H1 (cell line): ENCODE data around the gene OLFM1. TPM values are rescaled to one million over a fixed set of nuclear protein-coding genes. Genes with fewer than 3 reads are reported as not detected.

Experiments used
- CTCF ChIA-PET: fragments of 300-600 bp; sonication (Branson Sonifier 250); formaldehyde crosslinking; loops from one replicate; lab custom pipeline; 2021; ENCODE audit not compliant: partially characterized antibody; lab: Charles Lee
- POLR2A ChIA-PET: fragments of 300-600 bp; sonication (Branson Sonifier 250); formaldehyde crosslinking; loops from one replicate; lab custom pipeline; 2021; ENCODE audit warnings: inconsistent platforms; ENCODE audit not compliant: partially characterized antibody; lab: Charles Lee
- DNase-seq, 2 experiments: peaks; one replicate each; pipeline versions ENCODE4 v3.0.0 to v3.0.0-alpha.2; 2010 to 2022; ENCODE audit warnings: low spot score in 2 of 2, low read depth in 1 of 2, mixed read lengths in 1 of 2
- FAIRE-seq: peaks from 2 replicates; lab custom pipeline; 2011; peaks lifted over from hg19 to GRCh38; lab: Jason Lieb, UNC
- H2AFZ ChIP-seq: 2 replicates; pipeline ENCODE4 v1.8.1; 2012; ENCODE audit warnings: low read length, inconsistent platforms
- H2AK5ac ChIP-seq: 2 replicates; pipeline ENCODE4 v1.6.1; 2013; ENCODE audit warnings: low read depth, low read length
- H2BK120ac ChIP-seq: replicated peaks from 2 replicates; pipeline ENCODE3; 2013; ENCODE audit warnings: low read depth, low read length, inconsistent platforms
- H2BK12ac ChIP-seq: 2 replicates; pipeline ENCODE4 v1.6.1; 2013; ENCODE audit warnings: low read depth, low read length
- H2BK15ac ChIP-seq: 2 replicates; pipeline ENCODE4 v1.6.1; 2013; ENCODE audit warnings: low read length
- H2BK20ac ChIP-seq: 2 replicates; pipeline ENCODE4 v1.6.1; 2013; ENCODE audit warnings: low read length
- H2BK5ac ChIP-seq: 2 replicates; pipeline ENCODE4 v1.6.1; 2013; ENCODE audit warnings: low read depth, low read length
- H3K14ac ChIP-seq: 2 replicates; pipeline ENCODE4 v1.6.1; 2013; ENCODE audit warnings: inconsistent platforms; ENCODE audit not compliant: insufficient read length
- H3K18ac ChIP-seq: 2 replicates; pipeline ENCODE4 v1.6.1; 2013; ENCODE audit warnings: low read length; ENCODE audit errors: extremely low read depth
- H3K23ac ChIP-seq: 2 replicates; pipeline ENCODE4 v1.6.1; 2013; ENCODE audit warnings: inconsistent platforms; ENCODE audit not compliant: insufficient read length
- H3K23me2 ChIP-seq: 2 replicates; pipeline ENCODE4 v1.6.1; 2013; ENCODE audit warnings: low read depth, low read length
- H3K27ac ChIP-seq: 2 replicates; pipeline ENCODE4 v1.6.1; 2011; ENCODE audit warnings: low read depth, low read length, inconsistent platforms
- H3K27me3 ChIP-seq, 4 experiments: replicated peaks in 1 of 4; 1 replicate in 1 of 4; 2 replicates in 3 of 4; pipeline versions ENCODE4 v1.6.1 to v1.8.1; 2011 to 2013; ENCODE audit warnings: low read length in 3 of 4, mild to moderate bottlenecking in 3 of 4, inconsistent platforms in 2 of 4, mixed read lengths in 2 of 4, moderate library complexity in 1 of 4; ENCODE audit not compliant: control insufficient read depth in 3 of 4, insufficient read depth in 3 of 4; ENCODE audit errors: extremely low read depth in 1 of 4
- H3K36me3 ChIP-seq, 4 experiments: 2 replicates each; pipeline versions ENCODE4 v1.6.1 to v1.8.1; 2011 to 2013; ENCODE audit warnings: mild to moderate bottlenecking in 4 of 4, low read length in 3 of 4, moderate library complexity in 2 of 4, control low read depth in 1 of 4, inconsistent platforms in 1 of 4; ENCODE audit not compliant: insufficient read depth in 4 of 4, control insufficient read depth in 2 of 4
- H3K4ac ChIP-seq: replicated peaks from 2 replicates; pipeline ENCODE3; 2013; ENCODE audit warnings: low read length, low read depth, mixed read lengths, inconsistent platforms; ENCODE audit not compliant: insufficient read length
- H3K4me1 ChIP-seq, 4 experiments: replicated peaks in 1 of 4; 1 replicate in 1 of 4; 2 replicates in 3 of 4; pipeline versions ENCODE4 v1.6.1 to v1.8.1; 2011 to 2013; ENCODE audit warnings: low read length in 3 of 4, inconsistent platforms in 2 of 4, mixed read lengths in 1 of 4; ENCODE audit not compliant: insufficient read depth in 4 of 4, control insufficient read depth in 3 of 4
- H3K4me2 ChIP-seq, 2 experiments: 2 replicates each; pipeline versions ENCODE4 v1.6.1 to v1.8.1; 2011 to 2013; ENCODE audit warnings: low read depth in 2 of 2, low read length in 2 of 2, control low read depth in 1 of 2, inconsistent platforms in 1 of 2, mild to moderate bottlenecking in 1 of 2; ENCODE audit not compliant: insufficient read depth in 1 of 2
- H3K4me3 ChIP-seq, 4 experiments: fragments of 200-600, 300-600 bp in 1 of 4; sonication (generic), shearing (Covaris generic), sonication (Bioruptor Twin) in 1 of 4; 2 replicates each; pipeline versions ENCODE4 v1.5.1 to v1.8.1; 2011 to 2016; ENCODE audit warnings: low read length in 4 of 4, low read depth in 3 of 4, control low read depth in 2 of 4, inconsistent platforms in 2 of 4, mild to moderate bottlenecking in 2 of 4, mixed read lengths in 1 of 4, moderate library complexity in 1 of 4; ENCODE audit not compliant: insufficient read depth in 2 of 4; ENCODE audit errors: extremely low read depth in 1 of 4
- H3K56ac ChIP-seq: replicated peaks from 2 replicates; pipeline ENCODE3; 2013; ENCODE audit warnings: low read depth, mild to moderate bottlenecking, mixed read lengths, low read length, inconsistent platforms; ENCODE audit not compliant: insufficient read length
- H3K79me1 ChIP-seq: 2 replicates; pipeline ENCODE4 v1.6.1; 2013; ENCODE audit warnings: low read depth, low read length, control low read depth
- H3K79me2 ChIP-seq, 2 experiments: 2 replicates each; pipeline versions ENCODE4 v1.6.1 to v1.8.1; 2012 to 2013; ENCODE audit warnings: low read length in 2 of 2, mild to moderate bottlenecking in 2 of 2, inconsistent platforms in 1 of 2; ENCODE audit not compliant: insufficient read depth in 2 of 2, control insufficient read depth in 1 of 2
- H3K9ac ChIP-seq, 4 experiments: replicated peaks in 1 of 4; 1 replicate in 1 of 4; 2 replicates in 3 of 4; pipeline versions ENCODE4 v1.6.1 to v1.8.1; 2011 to 2013; ENCODE audit warnings: low read depth in 3 of 4, low read length in 3 of 4, control low read depth in 2 of 4, mild to moderate bottlenecking in 2 of 4, moderate library complexity in 2 of 4, inconsistent platforms in 1 of 4; ENCODE audit errors: extremely low read depth in 1 of 4
- H3K9me3 ChIP-seq, 2 experiments: 2 replicates each; pipeline versions ENCODE4 v1.6.1 to v1.8.1; 2012 to 2013; ENCODE audit warnings: mild to moderate bottlenecking in 2 of 2, moderate library complexity in 2 of 2, control low read depth in 1 of 2, inconsistent platforms in 1 of 2, low read depth in 1 of 2, low read length in 1 of 2, mixed read lengths in 1 of 2; ENCODE audit not compliant: insufficient read depth in 2 of 2
- H4K20me1 ChIP-seq, 2 experiments: replicated peaks in 1 of 2; 2 replicates each; pipeline versions ENCODE3 to v1.8.1; 2011 to 2013; ENCODE audit warnings: inconsistent platforms in 2 of 2, low read length in 2 of 2, mild to moderate bottlenecking in 1 of 2; ENCODE audit not compliant: insufficient read depth in 2 of 2, control insufficient read depth in 1 of 2
- H4K5ac ChIP-seq: 2 replicates; pipeline ENCODE4 v1.6.1; 2013; ENCODE audit warnings: low read length, low read depth, mixed read lengths, inconsistent platforms; ENCODE audit not compliant: insufficient read length
- H4K8ac ChIP-seq: 2 replicates; pipeline ENCODE4 v1.8.0; 2013; ENCODE audit warnings: mild to moderate bottlenecking, moderate library complexity, low read length, inconsistent platforms; ENCODE audit not compliant: insufficient read depth; ENCODE audit errors: extremely low read depth
- H4K91ac ChIP-seq: replicated peaks from 2 replicates; pipeline ENCODE3; 2013; ENCODE audit warnings: low read length, mixed read lengths, inconsistent platforms; ENCODE audit not compliant: insufficient read length
- CHD1 ChIP-seq: IDR thresholded peaks from 2 replicates; pipeline ENCODE4 v1.6.1; 2012; ENCODE audit warnings: low read depth, low read length, improper control_type of control experiment
- GABPA ChIP-seq: IDR thresholded peaks from 2 replicates; pipeline ENCODE4 v1.6.1; 2011; ENCODE audit warnings: mild to moderate bottlenecking, low read length, moderate library complexity, borderline replicate concordance; ENCODE audit not compliant: insufficient read depth
- KDM5A ChIP-seq: fragments of 200-600 bp; IDR thresholded peaks from 2 replicates; pipeline ENCODE4 v1.7.1; 2012; ENCODE audit warnings: mild to moderate bottlenecking, low read length, inconsistent platforms, mixed read lengths
- whole genome bisulfite sequencing, 2 experiments: shearing (Covaris generic) in 1 of 2; methylation state at CpG; one replicate each; pipeline versions ENCODE4 v1.1.6 to v1.1.7; 2013 to 2015; ENCODE audit warnings: low lambda C conversion rate in 2 of 2, mixed read lengths in 2 of 2, inconsistent platforms in 1 of 2, low coverage in 1 of 2, missing lambda C conversion rate in 1 of 2; ENCODE audit not compliant: insufficient replicate concordance in 2 of 2, insufficient coverage in 1 of 2, insufficient read length in 1 of 2; ENCODE audit errors: extremely low coverage in 1 of 2, missing lambda C conversion rate in 1 of 2; 5-methylcytosine and 5-hydroxymethylcytosine counted together
- polyA plus RNA-seq, 7 experiments: library from polyadenylated mRNA; depleted of rRNA in 3 of 7; stranded (reverse) in 5 of 7; unstranded in 2 of 7; fragments of >200 nt in 5 of 7; fragments of 200-250 nt in 2 of 7; gene quantifications; 1 replicate in 5 of 7; 2 replicates in 1 of 7; 4 replicates in 1 of 7; pipeline versions ENCODE4 v1.2.1 to v1.2.3, GENCODE V29; 2011 to 2013; ENCODE audit warnings: missing spikeins in 2 of 7, mixed read lengths in 2 of 7
- total RNA-seq: library from RNA; stranded (reverse); fragmentation: NEBNext Ultra II Directional; extraction: Animal tissue kit (Norgen Biotek cat#: 25700); gene quantifications from 2 replicates; pipeline ENCODE4 v1.2.1, GENCODE V29; 2021

Gene OLFM1
- total and polyA plus RNA-seq, 2 of the 8 experiments (the other 6 are each of a cell fraction or from before 2014, with no cell fraction given), result 53.0 to 53.4 TPM

GRCh38 chr9:135146766-135147473 lies 59.5 kb downstream of the OLFM1 start:
- no peak overlapping the region for H4K8ac ChIP-seq
- no peaks in the 10 kb centered on the region for H3K79me2 ChIP-seq
- no peak overlapping the region for H2BK120ac ChIP-seq
- H4K91ac ChIP-seq, result no peak overlapping the region
- no peak overlapping the region for H2BK15ac ChIP-seq
- ChIA-PET POLR2A (interaction anchor here (1.3 kb wide), 1 partner anchor 9 kb away, joined by 4 read pairs; no protein-coding TSS in a partner anchor), CTCF (interaction anchor here (0.9 to 1.2 kb wide), 3 partner anchors 10 to 51 kb away, joined by 3 to 4 read pairs (median 4); no protein-coding TSS in a partner anchor)
- no peak overlapping the region for H2BK20ac ChIP-seq
- no peak overlapping the region for H2AFZ ChIP-seq
- H3K4me1 ChIP-seq, result peaks cover 0 to 5% (median under 1%) of the 10 kb centered on the region in 4 experiments; a peak in 3 of 7 replicates
- no peaks in the 10 kb centered on the region for H4K20me1 ChIP-seq
- 90% methylated on average over 16 of the region's 16 CpGs; no CpG with 5 or more reads in 1 of the 2 experiments for WGBS, 2 experiments
- no peak overlapping the region for H3K23ac ChIP-seq
- H3K36me3 ChIP-seq, result no peaks in the 10 kb centered on the region
- H3K56ac ChIP-seq, result no peak overlapping the region
- no peak overlapping the region for H4K5ac ChIP-seq
- FAIRE-seq (no peak), DNase-seq (no peak)
- peaks cover 0 to 9% of the 10 kb centered on the region in 2 experiments; a peak in 1 of 4 replicates for H3K9me3 ChIP-seq
- H2BK12ac ChIP-seq, result no peak overlapping the region
- no peak overlapping the region for H3K9ac ChIP-seq
- H2AK5ac ChIP-seq, result no peak overlapping the region
- H3K27ac ChIP-seq, result no peak overlapping the region
- H3K23me2 ChIP-seq, result no peaks in the 10 kb centered on the region
- no peak overlapping the region for H3K4me3 ChIP-seq
- H2BK5ac ChIP-seq, result no peak overlapping the region
- no peak overlapping the region for H3K14ac ChIP-seq
- TF ChIP-seq KDM5A (no peak), CHD1 (no peak), GABPA (no peak)
- H3K4ac ChIP-seq, result no peak overlapping the region
- no peak overlapping the region for H3K4me2 ChIP-seq
- no peak overlapping the region for H3K18ac ChIP-seq
- no peaks in the 10 kb centered on the region for H3K27me3 ChIP-seq
- H3K79me1 ChIP-seq, result no peaks in the 10 kb centered on the region
